Subcutaneous adipose tissue (tissue), 4 donors: ENCODE measurements around the gene NRCAM. TPM values are rescaled to one million over a fixed set of nuclear protein-coding genes. Genes with fewer than 3 reads are reported as not detected.

ENCODE experiments used
- CTCF ChIP-seq: fragments of 450-650 bp; IDR thresholded peaks from one replicate; pipeline ENCODE4 v1.5.1; 2016; ENCODE audit warnings: low read depth, mild to moderate bottlenecking, control low read depth, antibody characterized with exemption, moderate library complexity
- total RNA-seq, 4 donors: library from RNA; depleted of rRNA; stranded (reverse); fragments of >200 nt; gene quantifications; one replicate each; pipeline ENCODE4 v1.1.0, GENCODE V29; 2016

Gene NRCAM
- total RNA-seq, 4 donors from 2014 or later = 21.1 to 74.4 (median 49.3) TPM

GRCh38 chr7:108324053-108325038 is 131.9 kb downstream of the NRCAM start:
- no peak for TF ChIP-seq CTCF

- no peak for TF ChIP-seq CTCF
Observed at GRCh38 chr7:108322925-108323832, 133.1 kb downstream of the NRCAM start.

GRCh38 chr7:108322046-108322445 is 134.2 kb downstream of the NRCAM start:
- TF ChIP-seq CTCF = no peak

GRCh38 chr7:108321359-108321758 is 134.9 kb downstream of the NRCAM start:
- TF ChIP-seq CTCF = no peak

GRCh38 chr7:108316708-108317107 is 139.5 kb downstream of the NRCAM start:
- no peak for TF ChIP-seq CTCF

GRCh38 chr7:108314551-108314950 is 141.7 kb downstream of the NRCAM start:
- TF ChIP-seq CTCF = no peak

GRCh38 chr7:108314049-108314448 is 142.2 kb downstream of the NRCAM start:
- no peak for TF ChIP-seq CTCF
